ENCODE data around the gene LHCGR.
"Not testable (repeated sequence)": the region's sequence is repeated elsewhere in the genome, so short reads cannot be mapped to it uniquely, and the experiment has no call there.

LHCGR gene

DNA sequence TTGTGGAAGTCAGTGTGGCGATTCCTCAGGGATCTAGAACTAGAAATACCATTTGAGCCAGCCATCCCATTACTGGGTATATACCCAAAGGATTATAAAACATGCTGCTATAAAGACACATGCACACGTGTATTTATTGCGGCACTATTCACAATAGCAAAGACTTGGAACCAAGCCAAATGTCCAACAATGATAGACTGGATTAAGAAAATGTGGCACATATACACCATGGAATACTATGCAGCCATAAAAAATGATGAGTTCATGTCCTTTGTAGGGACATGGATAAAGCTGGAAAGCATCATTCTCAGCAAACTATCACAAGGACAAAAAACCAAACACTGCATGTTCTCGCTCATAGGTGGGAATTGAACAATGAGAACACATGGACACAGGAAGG, 16.3 kb downstream of the LHCGR start:
- H3K36me3 ChIP-seq (ENCODE audit: control insufficient read depth, insufficient read depth, low read length, severe bottlenecking); H3K9ac ChIP-seq (ENCODE audit: low read length); H3K27me3 ChIP-seq (replicated peaks; ENCODE audit: control insufficient read depth, insufficient read depth, low read length); DNase-seq (ENCODE audit: low read depth); H3K9me3 ChIP-seq (ENCODE audit: control insufficient read depth, low read length); H3K4me3 ChIP-seq (ENCODE audit: low read length): not testable (repeated sequence)
- H3K4me1 ChIP-seq (ENCODE audit: control insufficient read depth, insufficient read depth, low read length) = peaks cover 15% of the 10 kb centered on the region

DNA sequence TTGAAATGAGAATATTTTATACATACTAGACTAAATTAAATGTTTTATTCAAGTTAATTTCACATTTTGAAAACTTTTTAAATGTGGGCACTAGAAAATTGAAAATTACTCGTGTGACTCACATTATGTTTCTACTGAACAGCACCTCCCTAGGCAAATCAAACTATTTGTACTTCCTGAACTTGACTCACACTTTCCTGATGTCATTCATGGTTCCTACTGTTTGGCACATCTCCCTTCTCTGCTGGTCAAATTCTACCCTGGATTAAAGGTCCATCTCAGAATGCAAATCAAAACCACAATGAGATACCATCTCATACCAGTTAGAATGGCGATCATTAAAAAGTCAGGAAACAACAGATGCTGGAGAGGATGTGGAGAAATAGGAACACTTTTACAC, 16.7 kb downstream of the LHCGR start:
- Histone ChIP-seq H3K36me3 (ENCODE audit: control insufficient read depth, insufficient read depth, low read length, severe bottlenecking) (no peaks in the 10 kb centered on the region), H3K4me3 (ENCODE audit: low read length) (no peak overlapping the region), H3K27me3 (replicated peaks; ENCODE audit: control insufficient read depth, insufficient read depth, low read length) (peaks cover 7% of the 10 kb centered on the region), H3K9ac (ENCODE audit: low read length) (no peak overlapping the region), H3K4me1 (ENCODE audit: control insufficient read depth, insufficient read depth, low read length) (peaks cover 19% of the 10 kb centered on the region), H3K9me3 (ENCODE audit: control insufficient read depth, low read length) (no peaks in the 10 kb centered on the region)
- no peak for DNase-seq (ENCODE audit: low read depth)

DNA sequence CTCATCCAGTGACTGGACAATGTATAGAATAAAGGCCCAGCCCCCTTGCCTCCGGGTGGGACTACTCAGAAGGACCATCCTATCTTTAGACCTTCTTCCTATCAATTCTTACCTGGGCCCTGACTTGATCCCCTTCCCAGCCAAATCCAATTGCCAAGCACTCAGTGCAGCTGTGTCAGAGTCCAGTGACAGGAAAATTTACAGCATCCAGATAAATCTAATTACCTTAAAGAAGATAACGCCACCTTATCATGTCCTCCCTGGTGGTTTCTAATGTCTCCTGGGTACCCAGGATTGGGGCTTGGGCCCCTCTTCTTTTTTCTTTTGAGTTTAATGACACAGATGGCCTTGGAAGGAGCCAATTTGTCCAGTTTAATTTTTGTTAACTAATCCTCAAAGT, 19.3 kb downstream of the LHCGR start:
- Histone ChIP-seq H3K27me3 (replicated peaks; ENCODE audit: control insufficient read depth, insufficient read depth, low read length) (peaks cover 10% of the 10 kb centered on the region), H3K9me3 (ENCODE audit: control insufficient read depth, low read length) (no peaks in the 10 kb centered on the region), H3K9ac (ENCODE audit: low read length) (no peak overlapping the region), H3K4me1 (ENCODE audit: control insufficient read depth, insufficient read depth, low read length) (peaks cover 36% of the 10 kb centered on the region), H3K4me3 (ENCODE audit: low read length) (no peak overlapping the region), H3K36me3 (ENCODE audit: control insufficient read depth, insufficient read depth, low read length, severe bottlenecking) (no peaks in the 10 kb centered on the region)
- DNase-seq (ENCODE audit: low read depth) = no peak

DNA sequence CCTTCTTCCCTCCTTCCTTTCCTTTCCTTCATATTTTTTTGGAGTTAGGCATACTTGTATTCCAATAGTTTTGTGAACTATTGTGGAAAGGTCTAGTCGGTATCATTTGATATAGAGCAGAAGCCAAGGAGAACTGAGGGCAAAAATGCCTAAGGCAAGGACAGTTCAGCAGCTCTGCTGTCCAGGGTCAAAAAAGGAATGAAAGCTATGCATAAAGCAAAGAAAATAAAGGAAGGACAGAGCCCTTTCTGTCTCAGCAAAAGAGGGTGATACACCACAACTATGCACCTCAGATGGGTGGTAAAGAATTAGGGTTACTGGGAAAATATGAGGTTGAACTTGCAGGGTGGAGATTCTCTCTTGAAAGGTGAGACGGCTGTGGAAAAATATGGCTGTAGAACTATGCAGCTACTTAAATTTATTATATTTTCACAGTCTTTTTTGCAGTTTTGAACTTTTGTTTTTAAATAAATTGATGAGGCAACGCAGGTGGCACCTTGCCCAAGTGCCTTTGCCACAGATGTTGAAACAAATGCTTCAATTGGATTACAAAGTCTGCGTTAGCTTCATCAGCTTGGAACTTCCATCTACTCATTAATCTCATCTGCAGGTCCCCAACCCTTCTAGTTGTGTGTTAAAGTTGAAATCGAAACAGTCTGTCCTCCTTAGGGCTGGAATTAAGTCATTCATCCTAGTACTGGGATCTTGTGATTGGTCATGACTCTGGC, 20.8 kb downstream of the LHCGR start:
- Histone ChIP-seq H3K27me3 (replicated peaks; ENCODE audit: control insufficient read depth, insufficient read depth, low read length) (peaks cover 10% of the 10 kb centered on the region), H3K9me3 (ENCODE audit: control insufficient read depth, low read length) (no peaks in the 10 kb centered on the region), H3K9ac (ENCODE audit: low read length) (peak overlapping the region; percentile 79)

DNA sequence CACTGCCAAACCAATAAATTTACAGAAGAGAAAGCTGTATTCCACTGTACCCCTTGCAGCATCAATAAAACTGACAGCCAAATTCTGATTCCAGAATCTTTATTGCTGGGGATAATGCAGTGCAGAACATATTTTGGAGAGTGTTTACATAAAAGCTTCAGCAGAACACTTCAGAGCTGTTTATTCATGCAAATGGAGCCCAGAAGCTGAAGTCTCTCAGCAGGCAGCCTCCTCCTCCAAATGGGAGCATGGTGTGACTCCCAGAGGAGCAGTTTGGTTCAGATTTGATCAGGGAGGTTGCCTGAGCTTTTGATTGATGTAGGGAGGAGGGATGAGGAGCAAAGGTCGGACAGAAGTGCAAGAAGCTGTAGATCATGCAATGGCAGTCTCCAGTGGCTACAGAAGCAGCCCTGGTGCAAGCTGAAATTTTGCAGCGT, 22.4 kb downstream of the LHCGR start:
- DNase-seq (ENCODE audit: low read depth) = no peak
- H3K36me3 ChIP-seq (ENCODE audit: control insufficient read depth, insufficient read depth, low read length, severe bottlenecking) = no peaks in the 10 kb centered on the region
- H3K9me3 ChIP-seq (ENCODE audit: control insufficient read depth, low read length) = no peaks in the 10 kb centered on the region
- peaks cover 36% of the 10 kb centered on the region for H3K4me1 ChIP-seq (ENCODE audit: control insufficient read depth, insufficient read depth, low read length)
- peaks cover 7% of the 10 kb centered on the region for H3K27me3 ChIP-seq (replicated peaks; ENCODE audit: control insufficient read depth, insufficient read depth, low read length)
- H3K9ac ChIP-seq (ENCODE audit: low read length) = peak overlapping the region; percentile 69
- H3K4me3 ChIP-seq (ENCODE audit: low read length) = no peak overlapping the region

More for the DNA sequence above, 20.8 kb downstream of the LHCGR start:
- peaks cover 36% of the 10 kb centered on the region for H3K4me1 ChIP-seq (ENCODE audit: control insufficient read depth, insufficient read depth, low read length)
- H3K4me3 ChIP-seq (ENCODE audit: low read length) = peak overlapping the region; percentile 30
- no peaks in the 10 kb centered on the region for H3K36me3 ChIP-seq (ENCODE audit: control insufficient read depth, insufficient read depth, low read length, severe bottlenecking)
- DNase-seq (ENCODE audit: low read depth) = peak; percentile 57

DNA sequence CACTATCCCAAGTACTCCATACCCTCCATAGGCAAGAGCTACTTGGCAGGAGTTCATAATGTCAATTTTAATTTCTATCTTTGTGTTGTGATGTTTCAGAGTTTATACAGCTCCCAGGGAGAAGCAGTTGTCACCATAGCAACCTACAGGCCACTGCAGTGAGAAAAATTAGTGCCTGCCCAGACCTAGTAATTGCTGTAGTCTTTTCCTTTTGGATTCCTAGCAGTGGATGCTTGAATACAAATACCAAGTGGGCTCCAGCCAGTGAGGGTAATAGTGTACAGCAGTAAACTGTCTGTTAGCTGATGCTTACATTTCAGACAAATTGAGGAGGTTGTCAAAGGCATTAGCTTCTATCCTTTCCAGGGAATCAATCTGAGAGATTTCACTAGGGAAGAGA, 26.7 kb downstream of the LHCGR start:
- H3K4me3 ChIP-seq (ENCODE audit: low read length) = no peak overlapping the region
- no peak for DNase-seq (ENCODE audit: low read depth)

DNA sequence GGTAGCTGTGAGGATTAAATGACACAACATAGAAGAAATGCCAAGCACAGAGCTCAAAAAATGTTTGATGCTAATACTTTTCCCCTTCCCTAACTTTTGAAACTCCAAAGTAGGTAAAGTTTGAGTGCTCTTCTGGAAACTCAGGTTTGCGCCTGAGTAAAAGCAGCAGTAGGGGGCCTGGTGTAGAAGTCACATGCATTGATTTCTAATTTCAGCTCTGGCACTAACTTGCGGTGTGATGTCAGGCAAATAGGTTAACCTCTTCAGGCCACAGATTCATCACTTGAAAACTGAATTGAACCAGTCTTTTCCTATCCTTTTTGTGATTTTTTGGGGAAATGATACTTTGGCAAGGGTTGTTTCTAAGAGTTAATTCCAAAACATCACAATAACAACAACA, 27.2 kb downstream of the LHCGR start:
- no peak for DNase-seq (ENCODE audit: low read depth)
- Histone ChIP-seq H3K36me3 (ENCODE audit: control insufficient read depth, insufficient read depth, low read length, severe bottlenecking) (no peaks in the 10 kb centered on the region), H3K27me3 (replicated peaks; ENCODE audit: control insufficient read depth, insufficient read depth, low read length) (peaks cover 3% of the 10 kb centered on the region), H3K9ac (ENCODE audit: low read length) (no peak overlapping the region), H3K4me1 (ENCODE audit: control insufficient read depth, insufficient read depth, low read length) (peaks cover 22% of the 10 kb centered on the region), H3K9me3 (ENCODE audit: control insufficient read depth, low read length) (no peaks in the 10 kb centered on the region), H3K4me3 (ENCODE audit: low read length) (no peak overlapping the region)

More for the DNA sequence above, 26.7 kb downstream of the LHCGR start:
- no peaks in the 10 kb centered on the region for H3K9me3 ChIP-seq (ENCODE audit: control insufficient read depth, low read length)
- H3K27me3 ChIP-seq (replicated peaks; ENCODE audit: control insufficient read depth, insufficient read depth, low read length) = peaks cover 3% of the 10 kb centered on the region
- no peak overlapping the region for H3K9ac ChIP-seq (ENCODE audit: low read length)
- H3K36me3 ChIP-seq (ENCODE audit: control insufficient read depth, insufficient read depth, low read length, severe bottlenecking) = no peaks in the 10 kb centered on the region
- peaks cover 21% of the 10 kb centered on the region for H3K4me1 ChIP-seq (ENCODE audit: control insufficient read depth, insufficient read depth, low read length)

DNA sequence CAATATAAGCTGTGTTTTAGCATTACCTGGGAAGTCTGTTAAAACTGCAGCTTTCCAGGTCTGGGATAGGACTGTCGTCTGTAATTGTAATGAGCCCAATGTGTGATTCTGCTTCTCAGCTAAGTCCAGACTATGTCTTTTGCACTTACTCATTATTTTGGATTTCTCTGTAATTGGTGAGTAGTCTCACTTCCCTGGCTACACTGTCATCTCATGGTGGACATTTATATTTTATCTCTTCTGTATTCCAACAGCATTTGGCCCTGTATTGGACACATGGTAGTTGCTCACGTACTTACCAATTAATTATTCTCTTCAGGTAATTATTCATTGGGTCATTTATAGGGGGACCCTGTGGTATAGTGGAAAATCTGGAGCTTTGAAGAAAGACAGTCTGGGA, 28.0 kb downstream of the LHCGR start:
- peaks cover 2% of the 10 kb centered on the region for H3K27me3 ChIP-seq (replicated peaks; ENCODE audit: control insufficient read depth, insufficient read depth, low read length)
- no peak overlapping the region for H3K9ac ChIP-seq (ENCODE audit: low read length)
- no peaks in the 10 kb centered on the region for H3K9me3 ChIP-seq (ENCODE audit: control insufficient read depth, low read length)
- H3K4me1 ChIP-seq (ENCODE audit: control insufficient read depth, insufficient read depth, low read length) = peaks cover 22% of the 10 kb centered on the region
- peak; percentile 81 for DNase-seq (ENCODE audit: low read depth)
- no peak overlapping the region for H3K4me3 ChIP-seq (ENCODE audit: low read length)
- H3K36me3 ChIP-seq (ENCODE audit: control insufficient read depth, insufficient read depth, low read length, severe bottlenecking) = no peaks in the 10 kb centered on the region

DNA sequence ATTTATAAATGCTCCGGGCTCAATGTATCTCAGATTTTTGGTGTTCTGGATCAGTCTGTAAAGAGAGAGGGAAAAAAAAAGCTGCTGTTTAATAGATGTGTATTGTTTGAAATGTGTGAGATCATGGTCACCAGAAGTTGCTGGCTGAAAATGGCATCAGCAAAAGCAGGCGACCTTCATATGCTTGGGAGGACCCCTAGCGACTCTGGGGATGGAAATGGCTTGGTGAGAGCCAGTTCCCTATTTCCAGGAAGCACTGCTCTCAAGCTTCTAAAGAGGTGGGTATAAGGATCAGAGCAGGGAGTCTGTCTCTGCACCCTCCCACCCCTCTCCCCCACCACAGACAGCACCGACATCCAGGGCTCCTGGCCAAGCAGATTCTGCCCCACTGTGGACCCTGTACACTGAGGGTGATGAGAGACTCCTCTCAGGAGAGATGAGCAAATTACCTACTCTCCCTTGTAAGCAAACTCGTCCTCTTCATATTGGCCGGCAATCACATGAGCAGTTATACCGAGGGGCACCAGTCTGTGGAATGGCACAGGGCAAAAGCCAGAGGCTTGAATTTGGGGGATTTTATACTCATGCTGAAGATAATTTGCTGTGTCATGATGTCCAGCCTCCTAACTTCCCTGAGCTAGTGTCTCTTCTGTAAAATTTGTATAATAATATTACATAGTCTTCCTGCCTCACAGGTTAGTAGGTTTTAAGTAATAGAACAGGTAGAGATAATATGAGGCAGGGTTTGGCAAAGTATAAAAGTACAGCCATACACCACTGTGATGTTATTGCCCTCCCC, 29.6 kb downstream of the LHCGR start:
- peaks cover 30% of the 10 kb centered on the region for H3K4me1 ChIP-seq (ENCODE audit: control insufficient read depth, insufficient read depth, low read length)
- H3K4me3 ChIP-seq (ENCODE audit: low read length) = no peak overlapping the region
- H3K9ac ChIP-seq (ENCODE audit: low read length) = no peak overlapping the region
- no peaks in the 10 kb centered on the region for H3K36me3 ChIP-seq (ENCODE audit: control insufficient read depth, insufficient read depth, low read length, severe bottlenecking)
- H3K27me3 ChIP-seq (replicated peaks; ENCODE audit: control insufficient read depth, insufficient read depth, low read length) = no peaks in the 10 kb centered on the region
- no peaks in the 10 kb centered on the region for H3K9me3 ChIP-seq (ENCODE audit: control insufficient read depth, low read length)
- no peak for DNase-seq (ENCODE audit: low read depth)

DNA sequence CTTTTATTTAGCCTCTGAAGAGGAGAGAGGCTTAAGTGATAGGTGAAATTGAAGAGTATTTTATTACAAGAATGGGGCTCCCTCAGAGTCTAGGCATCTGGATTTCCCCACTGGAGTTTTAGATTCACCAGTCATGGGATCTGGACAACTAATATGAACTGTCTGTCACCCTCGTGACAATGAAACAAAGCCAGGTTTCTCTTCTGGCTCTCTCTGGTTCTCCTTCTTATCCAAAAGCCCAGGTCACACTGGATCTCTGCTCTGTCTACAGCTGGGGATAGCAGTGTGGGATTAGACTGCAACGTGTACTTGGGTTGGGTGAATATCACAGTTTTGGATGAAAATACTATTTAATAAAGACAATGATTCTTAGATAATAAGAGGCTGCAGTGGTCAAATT, 31.2 kb downstream of the LHCGR start:
- Histone ChIP-seq H3K27me3 (replicated peaks; ENCODE audit: control insufficient read depth, insufficient read depth, low read length) (no peaks in the 10 kb centered on the region), H3K4me3 (ENCODE audit: low read length) (no peak overlapping the region), H3K36me3 (ENCODE audit: control insufficient read depth, insufficient read depth, low read length, severe bottlenecking) (no peaks in the 10 kb centered on the region), H3K4me1 (ENCODE audit: control insufficient read depth, insufficient read depth, low read length) (peaks cover 30% of the 10 kb centered on the region), H3K9me3 (ENCODE audit: control insufficient read depth, low read length) (no peaks in the 10 kb centered on the region), H3K9ac (ENCODE audit: low read length) (no peak overlapping the region)
- DNase-seq (ENCODE audit: low read depth) = no peak

DNA sequence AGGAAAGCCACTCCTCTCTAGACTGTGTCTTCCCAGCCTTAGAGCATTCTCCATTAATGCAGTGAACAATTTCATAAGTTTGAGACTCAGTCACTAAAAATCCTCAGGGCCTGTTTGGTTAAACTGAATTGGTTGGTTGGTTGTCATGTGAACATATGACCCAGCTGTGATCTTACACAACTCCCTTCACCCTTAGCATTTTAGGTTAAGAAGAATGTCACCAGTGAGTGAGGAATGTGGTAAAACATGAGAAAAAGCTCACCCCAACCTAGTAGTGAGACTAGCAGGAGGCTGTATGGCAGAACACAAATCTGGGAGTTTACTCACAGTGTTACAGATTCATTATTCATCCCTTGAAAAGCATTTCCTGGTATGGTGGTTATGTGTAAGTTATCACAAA, 32.4 kb downstream of the LHCGR start:
- Histone ChIP-seq H3K4me3 (ENCODE audit: low read length) (no peak overlapping the region), H3K36me3 (ENCODE audit: control insufficient read depth, insufficient read depth, low read length, severe bottlenecking) (no peaks in the 10 kb centered on the region), H3K9ac (ENCODE audit: low read length) (peak overlapping the region; percentile 45), H3K9me3 (ENCODE audit: control insufficient read depth, low read length) (no peaks in the 10 kb centered on the region), H3K4me1 (ENCODE audit: control insufficient read depth, insufficient read depth, low read length) (peaks cover 30% of the 10 kb centered on the region), H3K27me3 (replicated peaks; ENCODE audit: control insufficient read depth, insufficient read depth, low read length) (no peaks in the 10 kb centered on the region)
- DNase-seq (ENCODE audit: low read depth) = peak; percentile 83
